Measurements from ENCODE around the gene SMIM41.

The SMIM41 gene

DNA sequence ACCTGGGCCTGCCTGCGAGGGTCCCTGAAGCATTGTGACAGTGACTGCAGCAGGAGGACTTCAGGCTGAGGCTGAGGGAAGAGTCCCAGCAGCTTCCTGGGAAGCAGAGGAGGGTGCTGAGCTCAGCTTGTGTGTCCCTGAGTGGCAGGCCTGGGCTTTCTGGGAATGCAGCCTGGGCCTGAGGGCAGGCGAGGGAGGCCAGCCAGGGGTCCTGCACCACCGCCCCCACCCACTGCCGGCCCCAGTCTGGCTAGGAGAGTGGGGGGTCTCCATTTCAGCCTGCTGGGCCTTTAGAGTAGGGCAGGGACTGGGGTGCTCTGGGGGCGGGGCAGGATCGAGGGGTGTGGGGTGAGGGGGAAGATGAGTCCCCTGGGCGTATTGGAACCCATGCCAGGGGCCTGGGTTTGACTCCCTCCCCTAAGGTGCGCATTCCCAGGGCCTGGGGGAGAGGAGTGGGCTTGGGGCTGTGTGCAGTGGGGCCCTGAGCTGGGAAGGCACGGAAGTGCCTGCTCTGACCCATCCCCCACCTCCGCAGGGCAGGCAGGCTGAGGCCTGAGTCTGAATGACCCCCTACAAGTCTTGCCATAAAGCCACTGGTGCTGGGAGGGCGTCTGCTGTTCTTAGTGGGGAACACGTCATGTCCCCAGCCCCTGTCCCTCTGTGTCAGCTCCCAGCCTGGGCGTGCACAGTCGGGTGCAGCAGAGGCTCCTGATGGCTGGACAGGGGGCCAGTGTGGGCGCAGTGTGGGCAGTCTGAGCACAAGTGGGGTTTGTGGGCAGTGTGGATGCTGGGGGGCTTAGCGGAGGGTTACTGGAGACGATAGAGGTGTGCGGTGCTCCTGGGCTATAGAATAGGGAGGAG, 66.0 kb downstream of the SMIM41 start:
- no peak for DNase-seq (ENCODE audit: extremely low read depth in 1 of 2, low read depth in 1 of 2)

DNA sequence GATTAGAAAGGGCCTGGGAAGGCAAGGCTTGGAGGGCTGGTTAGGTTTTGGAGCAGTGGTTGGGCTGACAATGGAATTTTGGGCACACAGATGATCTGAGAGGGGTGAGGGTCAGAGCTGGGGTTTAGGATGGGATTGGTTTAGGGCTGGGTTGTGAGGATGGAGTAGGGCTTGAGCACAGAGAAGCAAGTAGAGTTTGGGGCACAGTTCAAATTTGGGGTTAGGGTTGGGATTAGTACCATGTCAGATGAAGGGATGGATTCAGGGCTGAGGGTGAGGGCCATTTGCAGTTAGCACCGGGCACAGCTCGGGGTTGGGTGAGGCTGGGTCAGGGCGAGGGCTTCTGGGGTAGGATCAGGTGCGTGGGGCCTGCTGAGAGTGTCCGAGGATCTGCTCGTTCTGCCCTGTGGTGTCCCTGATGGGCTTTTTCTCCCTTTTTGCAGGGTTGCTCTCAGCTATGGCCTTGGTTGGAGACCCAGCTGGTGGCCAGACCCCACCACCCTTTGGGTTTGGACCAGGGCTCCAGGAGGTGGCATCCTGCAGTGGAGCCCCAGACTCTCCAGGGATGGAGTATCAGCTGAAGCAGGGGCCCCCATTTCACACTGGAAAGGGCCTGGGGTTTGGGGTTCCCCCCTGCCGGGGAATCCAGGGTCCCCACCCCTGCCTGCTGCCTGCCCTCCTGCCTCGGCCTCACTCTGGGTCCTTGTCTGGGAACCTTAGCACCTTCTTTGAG, 66.8 kb downstream of the SMIM41 start:
- no peak for DNase-seq (ENCODE audit: extremely low read depth in 1 of 2, low read depth in 1 of 2)

DNA sequence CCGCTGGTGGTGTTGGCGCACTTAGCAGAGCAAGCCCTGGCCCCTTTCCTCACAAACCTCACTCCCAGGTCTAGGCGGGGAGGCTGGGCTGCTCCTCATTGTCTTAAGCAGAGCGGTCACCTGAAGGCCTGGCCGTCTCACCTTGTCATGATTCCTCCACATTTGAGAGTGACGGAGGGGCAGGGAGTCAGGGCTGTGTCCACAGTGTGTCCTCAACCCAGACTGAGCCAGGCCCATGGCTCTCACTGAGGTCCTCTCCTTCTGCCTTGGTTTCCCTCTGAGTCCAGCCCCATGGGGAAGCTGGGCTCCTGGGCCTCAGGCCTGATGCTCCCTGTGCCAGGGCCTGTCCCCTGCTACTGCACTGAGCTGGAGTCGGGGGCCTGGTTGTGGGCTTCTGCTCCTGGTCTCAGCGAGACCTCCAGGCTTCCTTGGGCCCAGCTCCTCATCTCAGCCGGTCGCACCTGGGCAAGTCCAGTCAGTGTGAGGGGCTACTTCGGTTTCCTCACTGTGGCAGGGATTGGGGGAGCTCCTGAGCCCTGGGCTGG, 67.4 kb downstream of the SMIM41 start:
- no peak for DNase-seq (ENCODE audit: extremely low read depth in 1 of 2, low read depth in 1 of 2)

DNA sequence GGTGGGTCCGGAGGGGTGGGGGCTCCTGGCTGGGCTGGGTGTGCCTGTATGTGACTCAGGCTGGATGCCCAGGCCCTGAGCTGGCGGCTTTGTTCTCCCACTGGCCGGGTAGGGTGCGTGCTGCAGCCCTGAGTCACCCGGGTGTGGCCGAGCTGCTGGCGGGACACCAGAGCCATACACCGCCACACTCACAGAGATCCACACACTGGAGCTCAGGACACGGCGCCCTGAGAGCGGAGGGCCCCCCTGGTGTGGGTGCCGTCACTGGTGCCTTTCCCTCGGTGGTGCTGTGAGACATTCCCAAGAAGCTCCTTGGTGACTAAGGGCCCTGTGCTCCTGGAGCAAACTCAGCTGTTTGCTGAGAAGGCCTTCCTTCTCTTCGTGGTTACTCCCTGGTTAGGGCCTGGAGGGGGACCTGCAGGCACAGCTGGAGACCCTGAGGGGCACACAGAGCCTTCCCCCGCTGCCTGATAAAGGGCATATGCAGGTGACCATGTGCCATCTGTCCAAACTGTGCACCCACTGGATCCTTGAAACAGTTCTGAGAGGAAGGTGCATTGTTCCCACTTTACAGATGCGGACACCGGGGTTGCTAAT, 68.0 kb downstream of the SMIM41 start:
- DNase-seq (ENCODE audit: extremely low read depth in 1 of 2, low read depth in 1 of 2), result no peak

DNA sequence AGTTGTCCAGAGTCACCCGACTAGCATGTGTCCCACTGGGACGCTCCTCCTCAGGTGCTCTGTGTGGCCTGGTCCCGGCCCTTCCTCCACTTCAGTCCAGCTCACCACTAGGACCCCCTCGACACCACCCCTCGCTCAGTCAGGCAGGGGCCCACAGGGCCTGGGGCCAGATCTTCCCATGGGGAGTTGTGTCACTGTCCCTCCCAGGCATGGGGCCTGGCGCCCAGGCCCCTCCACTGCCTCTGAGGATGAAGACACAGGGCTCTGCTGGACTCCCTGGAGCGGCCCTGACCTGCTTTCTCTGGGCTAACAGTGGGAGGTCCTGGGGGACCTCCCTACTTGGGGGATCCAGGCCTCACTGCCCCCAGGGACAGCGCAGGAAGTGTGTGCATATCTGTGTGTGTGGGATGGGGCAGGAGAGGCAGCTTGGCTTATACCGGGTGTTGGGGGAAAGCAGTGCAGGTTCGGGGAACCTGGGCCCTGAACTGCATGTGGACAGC, 68.5 kb downstream of the SMIM41 start:
- no peak for DNase-seq (ENCODE audit: extremely low read depth in 1 of 2, low read depth in 1 of 2)

DNA sequence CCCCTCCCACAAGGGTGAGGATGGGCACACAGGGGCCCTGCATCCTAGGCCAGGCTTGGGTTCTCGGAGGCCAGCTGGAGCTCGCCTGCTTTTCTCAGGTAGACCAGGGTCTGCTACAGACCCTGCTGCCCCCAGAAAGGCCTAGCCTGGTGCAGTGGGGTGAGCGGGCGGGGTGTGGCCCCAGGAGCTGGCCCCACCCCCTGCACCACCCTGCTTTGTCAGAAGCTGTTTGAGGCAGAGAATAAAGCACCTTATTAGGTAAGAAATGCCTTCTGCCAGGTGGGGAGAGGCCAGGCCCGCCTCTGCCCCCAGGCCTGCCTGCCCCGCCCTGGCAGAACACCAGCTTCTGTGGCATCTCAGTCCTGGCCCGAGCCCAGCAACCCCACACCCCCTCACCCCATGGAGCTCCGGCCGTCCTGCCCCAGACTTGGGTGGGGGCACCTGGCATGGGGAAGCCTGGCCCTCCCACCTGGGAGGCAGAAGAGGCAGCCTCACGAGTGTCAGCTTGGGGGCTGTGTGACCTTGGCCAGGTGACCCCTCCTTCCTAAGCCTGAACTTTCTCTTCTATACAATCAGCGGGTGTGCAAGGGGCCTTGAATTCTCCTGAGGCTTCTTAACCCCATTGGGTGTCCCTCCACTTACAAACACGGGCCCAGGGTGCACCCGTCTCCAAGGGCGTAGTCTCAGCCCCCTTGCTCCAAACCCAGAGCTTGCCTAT, 69.1 kb downstream of the SMIM41 start:
- no peak for DNase-seq (ENCODE audit: extremely low read depth in 1 of 2, low read depth in 1 of 2)

DNA sequence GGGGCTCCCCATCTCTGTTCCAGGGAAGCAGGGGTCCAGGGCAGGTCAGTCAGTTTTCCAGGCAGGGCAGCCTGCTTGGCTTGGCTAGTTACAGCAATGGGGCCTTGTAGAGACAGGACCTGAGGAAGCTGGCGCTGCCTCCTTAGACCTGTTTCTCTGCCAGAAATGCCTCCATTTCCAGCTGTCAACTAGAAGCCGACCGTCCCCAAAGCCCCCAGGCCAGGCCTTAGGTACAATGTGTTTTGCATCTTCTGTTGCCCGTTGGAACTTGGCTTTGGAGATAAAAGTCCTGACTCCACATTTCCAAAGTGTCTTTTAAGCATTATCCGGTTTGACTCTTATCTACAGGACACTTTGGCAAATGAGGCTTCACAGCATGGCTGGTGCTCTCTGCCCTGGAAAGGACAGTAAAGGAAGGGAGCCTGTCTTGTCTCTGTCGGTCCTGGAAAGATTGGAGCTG, 69.7 kb downstream of the SMIM41 start:
- DNase-seq (ENCODE audit: extremely low read depth in 1 of 2, low read depth in 1 of 2), result no peak

DNA sequence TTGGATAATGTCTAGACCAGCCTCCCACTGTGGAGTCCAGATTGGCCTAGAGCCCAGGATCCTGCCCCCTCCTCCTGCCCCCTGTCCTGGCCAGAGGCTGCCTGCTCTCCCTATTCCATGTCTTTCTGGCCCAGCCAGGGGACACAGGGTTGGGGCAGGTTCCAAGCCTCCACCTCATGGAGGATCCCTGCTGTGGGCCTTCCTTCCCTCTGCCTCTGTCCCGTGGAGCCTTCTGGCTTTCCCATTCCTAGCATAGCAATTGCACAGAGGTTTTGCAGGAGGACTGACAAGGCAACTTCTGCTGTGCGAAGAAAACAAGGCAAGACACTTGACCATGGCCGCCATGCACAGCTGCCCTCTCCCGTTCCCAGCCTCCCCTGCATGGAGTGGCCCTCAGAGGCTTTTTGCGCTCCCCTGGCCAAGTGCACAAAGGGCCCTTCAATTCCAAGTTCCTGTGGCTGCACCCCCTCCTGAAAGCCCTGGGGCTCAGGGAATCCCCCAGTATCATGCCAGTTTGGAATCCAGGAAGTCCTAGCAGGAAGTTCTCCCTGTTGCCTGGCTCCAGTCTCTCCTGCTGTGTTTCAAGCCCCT, 70.2 kb downstream of the SMIM41 start:
- DNase-seq (ENCODE audit: extremely low read depth in 1 of 2, low read depth in 1 of 2), result no peak

DNA sequence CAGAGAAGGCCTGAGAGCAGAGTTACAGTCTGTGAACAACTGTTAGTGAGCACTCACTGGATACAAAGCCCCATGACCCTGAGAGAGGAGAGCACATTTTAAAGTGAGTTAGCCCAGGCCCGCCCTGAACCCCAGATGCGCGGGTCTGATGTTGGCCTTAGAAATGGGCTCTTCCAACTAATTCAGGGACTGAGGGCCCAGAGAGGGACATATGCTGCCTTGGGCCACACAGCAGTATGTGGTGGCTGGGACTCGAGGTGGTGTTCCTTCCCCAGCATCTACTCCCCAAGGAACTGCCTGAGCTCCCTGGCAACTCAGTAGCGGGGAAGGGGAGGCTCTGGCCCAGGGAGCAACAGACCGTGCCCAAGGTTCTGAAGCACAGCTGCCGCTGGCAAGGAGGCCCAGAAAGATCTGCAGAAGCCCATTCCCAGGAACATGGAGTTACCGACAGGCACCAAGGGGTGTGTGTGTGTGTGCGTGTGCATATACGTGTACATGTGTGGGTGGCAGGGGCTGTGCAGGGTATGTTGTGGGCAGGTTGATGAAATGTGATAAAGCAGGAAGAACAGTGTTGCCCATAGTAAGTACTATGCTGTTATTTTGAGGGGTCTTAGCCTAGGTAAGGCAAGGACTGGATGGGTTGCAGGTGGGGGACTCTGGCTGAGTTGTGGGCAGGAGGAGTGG, 71.8 kb downstream of the SMIM41 start:
- no peak for DNase-seq (ENCODE audit: extremely low read depth in 1 of 2, low read depth in 1 of 2)

DNA sequence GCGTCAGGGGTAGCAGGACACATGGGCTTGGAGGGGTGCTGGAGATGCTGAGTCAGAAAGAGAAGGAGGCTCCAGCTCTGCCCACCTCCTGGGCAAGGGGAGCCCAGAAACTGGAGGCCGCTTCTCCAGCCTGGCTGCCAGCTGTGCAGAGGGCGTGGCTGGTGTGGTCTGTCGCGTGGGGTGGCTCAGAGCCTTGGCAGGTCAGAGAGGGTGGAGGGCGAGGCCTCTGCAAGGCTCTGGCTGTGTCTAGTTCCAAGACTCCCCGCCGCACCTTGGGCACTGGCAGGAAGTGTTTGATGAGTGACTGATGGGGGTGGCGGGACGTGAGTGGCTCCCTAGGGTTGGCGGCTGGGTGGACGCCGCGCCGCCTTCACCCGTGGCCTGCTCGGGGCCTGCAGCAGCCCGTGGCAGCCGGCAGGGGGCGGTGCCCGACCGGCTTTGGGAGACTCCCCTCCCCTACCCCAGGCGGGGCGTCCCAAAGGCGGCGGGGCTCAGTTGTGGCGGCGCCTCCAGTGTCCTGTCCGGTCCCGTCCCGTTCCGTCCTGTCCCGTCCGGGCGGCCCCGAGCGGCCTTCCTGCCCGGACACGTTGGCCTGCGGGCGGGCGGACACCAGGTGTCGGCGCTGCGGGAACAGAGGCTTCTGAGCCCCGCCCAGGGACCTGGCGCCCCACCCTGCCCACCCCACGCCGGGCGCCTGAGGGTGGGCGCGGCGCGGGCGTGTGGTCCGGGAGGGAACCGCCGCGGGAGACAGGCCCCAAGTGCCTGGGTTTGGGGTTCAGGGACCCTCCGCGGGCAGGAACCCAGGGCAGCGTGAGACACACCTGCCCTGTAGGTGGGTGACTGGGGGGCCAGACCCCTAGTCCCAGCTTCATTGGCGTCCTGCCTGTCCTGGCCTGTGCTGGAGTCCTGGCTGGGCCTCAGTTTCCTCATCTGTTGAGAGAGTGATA, 72.6 kb downstream of the SMIM41 start:
- peak; percentile 22 to 36 for DNase-seq (ENCODE audit: extremely low read depth in 1 of 2, low read depth in 1 of 2)

DNA sequence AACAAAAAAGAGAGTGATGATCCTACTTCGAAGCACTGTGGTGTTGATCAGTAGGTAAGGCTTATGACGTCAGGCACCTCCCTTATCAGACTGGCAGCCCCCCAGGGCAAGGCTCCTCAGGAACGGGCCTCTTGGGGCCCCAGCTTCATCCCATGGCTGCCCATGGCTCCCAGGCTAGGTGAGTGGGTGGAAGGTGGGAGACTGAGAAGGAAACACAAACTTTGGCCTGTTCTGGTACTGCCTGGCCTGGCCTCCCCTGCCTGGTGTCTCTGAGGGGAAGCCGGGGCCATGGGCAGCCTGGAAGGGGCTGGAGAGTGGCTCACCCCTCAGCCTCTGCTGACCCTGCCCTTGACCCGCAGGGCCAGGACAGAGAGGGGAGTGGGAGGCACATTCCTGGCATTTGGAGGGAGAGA, 73.4 kb downstream of the SMIM41 start:
- no peak for DNase-seq (ENCODE audit: extremely low read depth in 1 of 2, low read depth in 1 of 2)

DNA sequence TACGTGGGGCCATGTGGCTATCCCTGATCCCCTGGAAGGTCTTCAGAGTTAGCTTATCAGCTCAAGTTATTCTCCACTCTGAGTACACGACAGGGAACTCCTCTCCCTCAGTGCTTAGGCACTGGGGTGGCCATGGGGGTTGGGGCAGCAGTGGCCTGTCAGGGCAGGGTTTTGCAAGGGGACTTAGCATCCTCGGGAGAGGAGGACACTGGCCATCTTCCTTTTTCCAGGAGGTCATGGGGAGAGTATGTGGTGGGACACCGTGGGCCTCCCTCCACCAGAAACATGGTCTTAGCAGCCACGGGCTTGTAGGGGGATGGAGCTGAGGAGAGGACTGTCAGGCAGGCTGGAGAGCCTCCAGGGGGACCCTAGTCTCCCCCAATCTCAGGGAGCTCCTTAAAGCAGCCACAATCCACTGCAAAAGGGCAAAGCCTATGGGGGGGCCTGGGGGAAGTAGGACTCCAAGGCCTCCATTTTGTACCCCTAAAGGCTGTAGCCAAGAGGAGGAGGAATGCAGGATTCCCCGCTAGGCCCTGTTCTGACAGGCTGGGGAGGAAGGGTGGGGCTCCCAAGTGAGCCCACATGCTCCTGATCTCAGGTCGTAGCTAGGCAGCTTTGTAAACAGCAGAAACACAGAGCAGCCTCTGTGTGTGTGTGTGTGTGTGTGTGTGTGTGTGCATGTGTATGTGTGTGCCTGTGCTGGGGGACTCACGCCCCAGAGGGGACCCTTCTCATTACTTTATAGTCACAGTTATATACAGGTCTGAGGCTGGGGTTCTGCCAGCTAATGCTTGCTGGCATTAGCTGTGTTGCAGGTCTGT, 75.8 kb downstream of the SMIM41 start:
- no peak for DNase-seq (ENCODE audit: extremely low read depth in 1 of 2, low read depth in 1 of 2)

DNA sequence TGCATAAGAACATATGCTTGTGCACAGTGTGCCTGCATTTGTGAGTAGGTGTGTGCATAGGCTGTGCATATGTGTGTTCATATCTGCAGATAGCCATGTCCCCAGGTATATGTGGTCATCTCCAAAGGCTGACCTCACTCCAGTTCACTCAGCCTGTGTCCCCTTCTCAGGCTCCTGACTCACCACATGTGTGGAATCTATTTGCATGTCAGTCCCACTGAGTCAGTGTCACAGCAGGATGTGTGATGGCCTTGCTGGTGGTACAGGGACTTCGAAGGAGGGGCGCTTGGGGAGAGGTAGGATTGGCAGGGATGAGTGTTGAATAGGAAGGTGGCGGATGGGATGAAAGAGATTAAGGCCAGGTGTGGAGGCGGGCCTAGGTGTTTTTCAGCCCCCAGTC, 76.8 kb downstream of the SMIM41 start:
- no peak for DNase-seq (ENCODE audit: extremely low read depth in 1 of 2, low read depth in 1 of 2)

DNA sequence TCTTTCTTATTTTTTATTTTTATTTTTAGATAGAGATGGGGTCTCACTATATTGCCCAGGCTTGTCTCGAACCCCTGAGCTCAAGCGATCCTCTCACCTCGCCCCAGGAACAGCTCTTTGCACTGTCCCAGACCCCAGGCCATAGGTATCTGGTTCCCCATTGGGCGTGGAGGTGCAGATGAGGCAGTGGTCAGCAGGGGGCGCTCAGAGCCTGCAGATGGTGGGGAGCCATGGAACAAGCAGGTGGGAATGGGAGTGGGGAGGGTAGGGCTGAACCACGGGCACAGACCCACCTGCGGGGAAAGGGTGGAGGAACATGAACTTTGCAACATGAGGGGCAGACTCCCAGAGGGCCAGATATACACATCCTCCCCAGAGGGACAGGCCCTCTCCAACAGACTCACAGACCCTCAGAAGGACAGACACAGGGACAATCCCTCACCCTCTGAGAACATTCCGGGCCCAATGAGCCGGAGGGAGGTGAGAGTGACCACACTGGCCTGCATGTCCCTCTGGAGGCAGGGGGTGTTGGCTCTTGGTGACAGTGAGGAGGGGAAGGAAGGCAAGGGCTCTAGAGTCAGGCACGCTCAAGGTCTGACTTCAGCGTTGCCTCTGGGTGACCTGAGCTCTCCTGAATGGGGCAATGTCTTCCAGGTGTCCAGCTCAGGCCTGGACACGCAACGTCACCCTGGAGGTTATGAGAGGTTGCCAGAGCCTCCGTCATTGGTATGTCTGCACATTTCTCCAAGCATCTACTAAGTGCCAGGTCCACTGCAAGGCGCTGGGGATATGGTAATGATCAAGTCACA, 77.5 kb downstream of the SMIM41 start:
- DNase-seq (ENCODE audit: extremely low read depth in 1 of 2, low read depth in 1 of 2), result peak in 1 of 2 donors; percentile 42

DNA sequence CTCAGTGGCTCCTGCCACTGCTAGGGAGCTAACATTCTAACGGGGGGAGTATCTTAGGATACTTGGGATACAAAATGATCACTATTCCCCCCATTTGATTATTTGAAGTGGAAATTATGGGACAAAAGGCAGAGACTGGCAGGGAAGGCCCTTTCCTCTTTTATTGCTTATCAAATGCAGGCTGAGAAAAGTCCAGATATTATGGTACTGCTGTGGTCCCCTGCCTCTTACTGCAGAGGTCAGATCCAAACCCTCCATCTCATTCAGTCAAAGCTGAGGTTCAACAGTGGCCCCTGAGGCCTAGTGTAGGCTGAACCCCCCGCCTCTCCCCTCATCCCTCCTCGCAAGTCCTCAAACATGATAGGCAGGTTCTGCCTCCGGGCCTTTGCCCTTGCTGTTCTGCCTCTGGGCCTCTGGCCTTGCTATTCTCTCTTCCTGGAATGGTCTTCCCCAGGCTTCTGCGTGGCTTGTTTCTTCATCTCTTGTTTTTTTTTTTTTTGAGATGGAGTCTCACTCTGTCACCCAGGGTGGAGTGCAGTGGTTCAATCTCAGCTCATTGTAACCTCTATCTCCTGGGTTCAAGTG, 78.2 kb downstream of the SMIM41 start:
- DNase-seq (ENCODE audit: extremely low read depth in 1 of 2, low read depth in 1 of 2), result no peak
